ENCODE measurements around the gene BICC1. TPM values are rescaled to one million over a fixed set of nuclear protein-coding genes. Genes with fewer than 3 reads are reported as not detected.
A peak's percentile ranks its signal among the peaks of the same experiment; 100 is the strongest.

Gene BICC1
- total RNA-seq, 6 donors from 2014 or later: 3.1 to 10.5 (median 3.9) TPM

GRCh38 chr10:58712982-58713381, 200.3 kb downstream of the BICC1 start:
- DNase-seq: no peak

GRCh38 chr10:58714409-58714808, 201.7 kb downstream of the BICC1 start:
- no peaks in the 10 kb centered on the region for H3K27me3 ChIP-seq
- no peaks in the 10 kb centered on the region for H3K4me1 ChIP-seq
- 54 to 73% methylated on average over 2 of the region's 2 CpGs for WGBS, 2 donors
- no peak for TF ChIP-seq EP300 (IDR thresholded peaks at IDR 0.05)
- no peak for DNase-seq
- H3K27ac ChIP-seq: no peak overlapping the region
- ATAC-seq (ENCODE audit: low FRiP score in 2 of 2): no peak
- no peak overlapping the region for H3K4me3 ChIP-seq
- no peaks in the 10 kb centered on the region for H3K36me3 ChIP-seq
- no peaks in the 10 kb centered on the region for H3K9me3 ChIP-seq

More at GRCh38 chr10:58712982-58713381, 200.3 kb downstream of the BICC1 start:
- H3K36me3 ChIP-seq: no peaks in the 10 kb centered on the region
- no peak overlapping the region for H3K27ac ChIP-seq
- ATAC-seq (ENCODE audit: low FRiP score in 2 of 2): no peak
- no peaks in the 10 kb centered on the region for H3K27me3 ChIP-seq
- no peak overlapping the region for H3K4me3 ChIP-seq
- H3K9me3 ChIP-seq: no peaks in the 10 kb centered on the region
- no peak for TF ChIP-seq EP300 (IDR thresholded peaks at IDR 0.05)
- WGBS, 2 donors: 85 to 86% methylated on average over 1 of the region's 1 CpG
- H3K4me1 ChIP-seq: no peaks in the 10 kb centered on the region

DNA sequence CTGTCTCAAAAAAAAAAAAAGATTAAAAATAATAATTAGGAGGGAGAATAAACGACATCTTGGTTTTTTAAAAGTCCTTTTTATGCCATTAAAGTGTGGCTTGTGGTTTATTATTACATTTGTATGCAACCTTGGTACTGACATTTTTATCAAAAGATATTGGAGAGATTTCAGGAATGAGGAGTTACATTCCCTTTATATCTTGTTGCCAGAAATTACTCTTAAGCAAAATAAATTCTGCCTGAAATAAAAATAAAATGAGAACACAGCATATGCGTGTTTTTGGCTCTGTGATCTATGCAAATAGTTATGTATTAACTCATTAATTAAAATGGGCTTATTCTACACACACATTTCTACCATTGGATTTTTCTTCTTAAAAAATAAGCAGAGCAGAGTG, 202.4 kb downstream of the BICC1 start:
- DNase-seq: no peak

DNA sequence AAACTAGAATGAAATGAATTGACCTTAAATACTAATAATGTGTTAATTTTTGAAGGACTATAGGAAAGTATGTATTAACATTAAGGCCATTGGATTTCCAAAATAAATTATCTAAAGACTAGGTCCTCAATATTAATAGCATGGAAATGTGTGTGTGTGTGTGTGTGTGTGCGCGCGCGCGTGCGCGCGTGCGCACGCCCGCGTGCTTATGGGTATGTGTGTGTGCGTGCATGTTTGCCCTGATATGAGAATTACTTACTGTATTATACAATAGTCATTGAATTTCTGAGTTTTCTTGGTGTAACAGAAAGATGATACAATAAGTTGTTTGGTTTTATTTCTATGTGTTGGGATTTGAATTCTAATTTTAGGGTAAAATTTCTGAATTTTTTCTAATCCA, 205.9 kb downstream of the BICC1 start:
- no peak for ATAC-seq (ENCODE audit: low FRiP score in 2 of 2)

More for the DNA sequence above, 202.4 kb downstream of the BICC1 start:
- Histone ChIP-seq H3K9me3 (no peaks in the 10 kb centered on the region), H3K27ac (no peak overlapping the region), H3K4me3 (no peak overlapping the region), H3K36me3 (no peaks in the 10 kb centered on the region), H3K4me1 (no peaks in the 10 kb centered on the region), H3K27me3 (no peaks in the 10 kb centered on the region)
- ATAC-seq (ENCODE audit: low FRiP score in 2 of 2): no peak
- TF ChIP-seq EP300 (IDR thresholded peaks at IDR 0.05) (no peak), POLR2A (IDR thresholded peaks at IDR 0.05) (no peak), POLR2AphosphoS5 (IDR thresholded peaks at IDR 0.05) (no peak)
- TF ChIP-seq, protein P1, sequence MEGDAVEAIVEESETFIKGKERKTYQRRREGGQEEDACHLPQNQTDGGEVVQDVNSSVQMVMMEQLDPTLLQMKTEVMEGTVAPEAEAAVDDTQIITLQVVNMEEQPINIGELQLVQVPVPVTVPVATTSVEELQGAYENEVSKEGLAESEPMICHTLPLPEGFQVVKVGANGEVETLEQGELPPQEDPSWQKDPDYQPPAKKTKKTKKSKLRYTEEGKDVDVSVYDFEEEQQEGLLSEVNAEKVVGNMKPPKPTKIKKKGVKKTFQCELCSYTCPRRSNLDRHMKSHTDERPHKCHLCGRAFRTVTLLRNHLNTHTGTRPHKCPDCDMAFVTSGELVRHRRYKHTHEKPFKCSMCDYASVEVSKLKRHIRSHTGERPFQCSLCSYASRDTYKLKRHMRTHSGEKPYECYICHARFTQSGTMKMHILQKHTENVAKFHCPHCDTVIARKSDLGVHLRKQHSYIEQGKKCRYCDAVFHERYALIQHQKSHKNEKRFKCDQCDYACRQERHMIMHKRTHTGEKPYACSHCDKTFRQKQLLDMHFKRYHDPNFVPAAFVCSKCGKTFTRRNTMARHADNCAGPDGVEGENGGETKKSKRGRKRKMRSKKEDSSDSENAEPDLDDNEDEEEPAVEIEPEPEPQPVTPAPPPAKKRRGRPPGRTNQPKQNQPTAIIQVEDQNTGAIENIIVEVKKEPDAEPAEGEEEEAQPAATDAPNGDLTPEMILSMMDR (IDR thresholded peaks at IDR 0.05): no peak
- 55 to 69% methylated on average over 2 of the region's 2 CpGs for WGBS, 2 donors

DNA sequence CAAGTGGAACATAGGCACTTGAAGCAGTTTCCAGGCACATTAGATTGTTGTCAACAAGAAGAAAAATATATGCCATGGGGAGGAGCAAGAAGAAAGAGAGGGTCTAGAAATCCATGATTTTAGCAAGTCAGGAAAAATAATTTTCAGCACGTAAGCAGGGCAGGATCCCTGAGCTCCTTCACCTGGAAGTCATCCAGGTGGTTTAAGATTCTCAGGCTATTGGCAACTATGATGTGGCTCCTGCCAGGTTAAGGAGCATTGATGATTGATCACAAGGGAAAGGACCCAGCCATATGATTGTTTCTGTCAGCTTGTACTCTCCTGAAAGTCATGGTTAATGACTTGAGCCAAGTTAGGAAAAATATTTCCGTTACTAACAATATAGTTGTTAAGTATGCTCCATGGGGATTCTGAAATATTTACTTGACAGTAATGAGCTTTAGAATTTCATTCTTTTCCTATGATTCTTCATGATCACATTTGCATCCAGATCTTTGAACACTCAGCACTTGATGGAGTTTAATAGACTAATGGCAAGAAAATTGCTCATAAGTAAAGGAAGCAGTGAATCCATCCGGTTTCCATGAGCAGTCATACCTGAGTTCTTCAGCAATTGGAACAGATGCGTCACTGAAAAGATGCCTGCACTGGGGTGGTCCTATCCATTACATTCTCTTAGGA, 209.1 kb downstream of the BICC1 start:
- no peaks in the 10 kb centered on the region for H3K9me3 ChIP-seq
- WGBS, 2 donors: 82 to 94% methylated on average over 4 of the region's 4 CpGs
- H3K36me3 ChIP-seq: no peaks in the 10 kb centered on the region
- no peak overlapping the region for H3K4me3 ChIP-seq
- H3K27ac ChIP-seq: no peak overlapping the region
- no peaks in the 10 kb centered on the region for H3K27me3 ChIP-seq
- ATAC-seq (ENCODE audit: low FRiP score in 2 of 2): no peak
- TF ChIP-seq EP300 (IDR thresholded peaks at IDR 0.05) (no peak), POLR2AphosphoS5 (IDR thresholded peaks at IDR 0.05) (no peak), POLR2A (IDR thresholded peaks at IDR 0.05) (no peak)
- TF ChIP-seq, protein P1 (IDR thresholded peaks at IDR 0.05): no peak
- DNase-seq: no peak
- no peaks in the 10 kb centered on the region for H3K4me1 ChIP-seq

More for the DNA sequence above, 205.9 kb downstream of the BICC1 start:
- H3K4me1 ChIP-seq: no peaks in the 10 kb centered on the region
- H3K4me3 ChIP-seq: no peak overlapping the region
- H3K27me3 ChIP-seq: no peaks in the 10 kb centered on the region
- no peaks in the 10 kb centered on the region for H3K9me3 ChIP-seq
- no peak overlapping the region for H3K27ac ChIP-seq
- TF ChIP-seq POLR2A (IDR thresholded peaks at IDR 0.05) (no peak), EP300 (IDR thresholded peaks at IDR 0.05) (no peak), POLR2AphosphoS5 (IDR thresholded peaks at IDR 0.05) (no peak)
- TF ChIP-seq, protein P1 (IDR thresholded peaks at IDR 0.05): no peak
- WGBS, 2 donors: 55 to 65% methylated on average over 13 of the region's 13 CpGs
- H3K36me3 ChIP-seq: no peaks in the 10 kb centered on the region
- DNase-seq: peak in 1 of 2 donors; percentile 8

DNA sequence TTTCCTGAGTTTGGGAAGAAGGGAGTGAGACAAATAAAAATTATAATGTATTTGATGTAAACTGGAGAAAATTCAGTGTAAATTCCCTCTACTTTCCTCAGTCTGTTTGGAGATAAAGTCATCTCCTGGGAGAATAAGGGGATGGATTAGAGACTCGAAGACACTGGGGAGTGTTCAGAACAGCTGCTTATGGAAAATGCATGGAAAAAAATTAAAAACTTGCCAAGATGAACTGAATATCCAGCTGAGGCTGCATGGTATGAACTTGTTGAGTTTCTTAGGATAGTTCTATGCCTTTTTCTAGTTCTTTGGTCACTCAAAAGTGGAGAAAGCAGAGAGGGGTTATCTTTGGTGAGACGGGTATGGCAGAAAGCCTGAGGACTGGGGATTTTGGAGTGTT, 210.5 kb downstream of the BICC1 start:
- H3K36me3 ChIP-seq: no peaks in the 10 kb centered on the region
- TF ChIP-seq EP300 (IDR thresholded peaks at IDR 0.05): no peak
- TF ChIP-seq, protein P1 (IDR thresholded peaks at IDR 0.05): no peak
- H3K27me3 ChIP-seq: no peaks in the 10 kb centered on the region
- no peak overlapping the region for H3K27ac ChIP-seq
- DNase-seq (no peak), ATAC-seq (ENCODE audit: low FRiP score in 2 of 2) (no peak)
- H3K4me3 ChIP-seq: no peak overlapping the region
- no peaks in the 10 kb centered on the region for H3K4me1 ChIP-seq
- H3K9me3 ChIP-seq: no peaks in the 10 kb centered on the region
- WGBS, 2 donors: 78 to 82% methylated on average over 2 of the region's 2 CpGs

All from upper lobe of left lung (tissue), 6 donors.